GM19193 (cell line): Measurements from ENCODE around the gene LRMDA.

Experiments
- POLR2A ChIP-seq: IDR thresholded peaks from 4 replicates; pipeline ENCODE4 v1.6.1; 2011; ENCODE audit not compliant: insufficient read depth, insufficient read length; ENCODE audit errors: extremely low read depth

The LRMDA gene

DNA sequence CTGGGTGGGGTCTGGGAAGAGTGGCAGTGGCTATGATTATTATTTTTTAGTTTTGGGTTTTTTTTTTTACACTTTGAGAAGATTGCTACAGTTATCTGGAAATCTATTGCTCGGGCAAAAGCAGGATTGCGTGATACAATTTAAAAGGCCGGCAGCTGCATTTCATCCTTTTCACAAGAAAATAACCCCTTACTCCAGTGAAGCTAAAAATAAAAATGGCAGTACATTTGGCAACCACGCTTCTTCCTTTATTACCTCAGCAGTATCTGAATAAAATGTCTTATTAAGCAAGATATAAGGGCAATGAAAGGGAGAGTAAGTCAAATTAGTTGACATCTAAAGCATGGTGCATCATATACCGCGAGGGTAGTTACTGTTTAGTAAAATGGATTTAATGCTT lies 496.8 kb downstream of the LRMDA start:
- TF ChIP-seq POLR2A = no peak

DNA sequence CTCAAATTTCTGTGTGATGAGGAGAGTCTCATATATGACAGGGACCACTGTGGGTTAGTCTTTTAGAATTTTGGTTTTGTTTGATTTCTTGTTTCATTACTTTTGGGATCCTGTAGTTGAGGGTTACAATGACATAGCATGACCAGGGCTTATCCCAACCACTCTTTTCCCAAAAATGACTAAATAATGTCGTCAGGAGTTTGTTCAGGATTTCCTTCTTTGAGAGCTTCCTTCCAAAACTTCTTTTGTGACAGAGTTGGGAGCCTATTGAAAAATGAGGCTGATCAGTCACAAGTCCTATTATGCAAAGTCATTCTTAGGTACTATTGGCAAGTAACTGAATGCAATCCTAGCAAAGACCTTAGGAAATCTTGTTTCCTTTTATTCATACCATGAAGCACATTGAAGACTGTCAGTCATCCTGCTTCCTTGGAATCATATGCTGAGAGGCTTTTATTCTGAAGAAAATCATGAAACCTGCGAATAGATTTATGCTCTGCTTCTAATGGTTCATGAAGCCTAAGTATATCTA lies 498.3 kb downstream of the LRMDA start:
- TF ChIP-seq POLR2A = no peak

DNA sequence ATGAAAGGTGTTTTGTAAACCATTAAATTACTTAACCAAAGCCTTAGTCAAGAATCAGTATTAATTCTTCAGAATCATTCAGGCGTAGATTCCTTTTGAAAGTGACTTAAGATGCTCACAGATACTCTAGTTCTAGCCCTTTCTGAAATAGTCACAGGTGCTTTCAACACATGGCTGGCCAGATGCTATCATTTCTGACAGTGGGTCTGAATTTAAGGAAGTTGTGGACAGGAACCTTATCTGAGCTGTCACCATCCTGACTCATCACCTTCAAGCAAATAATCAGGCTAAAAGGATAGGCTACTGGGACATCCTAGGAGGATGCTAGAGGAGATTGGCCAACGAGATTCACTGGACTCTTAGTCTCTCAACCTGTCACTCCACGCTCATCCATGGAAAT lies 501.5 kb downstream of the LRMDA start:
- TF ChIP-seq POLR2A = no peak

DNA sequence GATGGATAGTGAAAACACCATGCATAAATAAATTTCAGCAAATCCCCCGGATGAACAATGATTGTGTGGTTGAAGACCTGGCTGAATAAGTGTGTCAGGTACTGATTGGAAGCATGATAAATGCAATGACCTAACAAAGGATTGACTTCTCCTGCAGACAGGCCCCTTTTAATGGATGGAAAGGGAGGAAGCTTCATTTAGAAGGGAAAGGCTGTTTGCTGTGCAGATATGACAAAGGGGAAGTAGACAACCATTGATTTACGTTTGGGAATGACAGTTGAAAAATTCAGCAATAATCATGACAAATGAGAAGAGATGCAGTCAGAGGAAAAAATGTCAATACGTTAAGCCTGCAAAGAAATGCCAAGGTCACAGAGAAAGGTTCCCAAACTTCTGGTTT lies 503.8 kb downstream of the LRMDA start:
- no peak for TF ChIP-seq POLR2A

DNA sequence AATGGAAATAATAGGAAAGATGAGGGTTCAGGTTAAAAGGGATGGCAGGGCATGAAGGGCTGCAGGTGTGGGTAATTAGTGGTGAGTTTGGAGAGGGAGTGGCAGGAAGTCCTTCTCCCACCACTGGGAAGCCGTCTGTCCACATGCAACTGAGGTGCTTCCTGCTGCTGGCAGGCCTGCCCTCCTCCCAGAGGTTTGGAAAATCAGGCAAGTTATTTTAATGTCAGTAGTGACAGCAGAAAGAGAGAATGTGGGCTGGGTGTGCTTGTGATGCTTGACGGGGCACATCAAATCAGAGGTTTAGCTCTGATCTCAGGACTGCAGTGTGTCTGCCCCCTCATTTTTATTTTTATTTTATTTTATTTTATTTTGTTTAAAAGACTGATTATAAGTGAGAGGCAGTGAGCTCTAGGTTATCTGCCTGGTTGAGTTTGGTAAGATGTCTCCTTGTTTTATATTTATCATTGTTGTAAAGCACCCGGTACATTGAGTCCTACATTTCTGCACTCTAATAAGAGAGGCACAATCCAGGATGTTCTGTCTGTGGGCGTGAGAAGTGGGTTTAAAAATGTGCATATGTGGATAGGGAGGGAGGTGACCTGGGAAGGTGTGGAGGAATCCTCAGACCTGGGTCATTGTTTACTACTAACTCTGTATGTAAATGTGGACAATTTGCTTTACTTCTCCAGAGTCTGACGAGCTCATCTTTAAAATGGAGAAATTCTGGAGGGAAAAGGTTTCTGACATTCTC lies 504.4 kb downstream of the LRMDA start:
- no peak for TF ChIP-seq POLR2A

DNA sequence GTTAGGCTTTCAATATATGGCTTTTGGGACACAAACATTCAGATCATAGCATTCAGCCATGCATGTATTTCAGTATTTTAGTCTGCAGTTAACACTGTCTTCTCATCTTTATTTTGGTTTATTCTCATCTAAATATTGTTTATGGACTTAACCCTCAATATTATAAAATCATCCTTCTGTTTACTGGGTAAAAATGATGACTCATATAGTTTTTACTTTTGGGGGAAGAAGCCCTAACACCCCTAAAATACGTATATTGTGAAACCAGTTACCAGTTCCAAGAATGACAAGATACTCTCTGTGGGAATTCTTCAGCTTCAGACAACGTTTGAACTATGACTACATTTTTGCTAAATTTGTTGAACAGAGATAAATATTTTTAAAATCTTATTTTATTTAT lies 505.4 kb downstream of the LRMDA start:
- no peak for TF ChIP-seq POLR2A

DNA sequence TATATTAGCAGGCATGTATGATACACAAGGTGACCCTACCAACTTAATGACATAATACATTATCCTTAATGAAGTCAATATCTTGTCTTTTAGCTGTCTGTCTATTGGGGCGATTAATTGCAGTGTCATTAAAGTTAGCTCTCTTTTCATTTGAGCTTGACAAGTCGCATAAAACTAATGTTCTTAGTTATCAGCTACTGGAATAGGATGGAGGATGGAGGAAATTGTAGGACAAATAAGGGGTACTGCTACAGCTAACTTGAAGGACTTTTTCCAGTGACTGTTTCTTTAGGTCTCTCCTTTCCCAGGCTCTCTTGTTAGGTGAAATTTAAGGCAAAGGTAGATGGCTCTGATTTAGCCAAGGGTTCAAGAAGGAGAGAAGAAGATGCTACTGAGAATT lies 506.4 kb downstream of the LRMDA start:
- no peak for TF ChIP-seq POLR2A

DNA sequence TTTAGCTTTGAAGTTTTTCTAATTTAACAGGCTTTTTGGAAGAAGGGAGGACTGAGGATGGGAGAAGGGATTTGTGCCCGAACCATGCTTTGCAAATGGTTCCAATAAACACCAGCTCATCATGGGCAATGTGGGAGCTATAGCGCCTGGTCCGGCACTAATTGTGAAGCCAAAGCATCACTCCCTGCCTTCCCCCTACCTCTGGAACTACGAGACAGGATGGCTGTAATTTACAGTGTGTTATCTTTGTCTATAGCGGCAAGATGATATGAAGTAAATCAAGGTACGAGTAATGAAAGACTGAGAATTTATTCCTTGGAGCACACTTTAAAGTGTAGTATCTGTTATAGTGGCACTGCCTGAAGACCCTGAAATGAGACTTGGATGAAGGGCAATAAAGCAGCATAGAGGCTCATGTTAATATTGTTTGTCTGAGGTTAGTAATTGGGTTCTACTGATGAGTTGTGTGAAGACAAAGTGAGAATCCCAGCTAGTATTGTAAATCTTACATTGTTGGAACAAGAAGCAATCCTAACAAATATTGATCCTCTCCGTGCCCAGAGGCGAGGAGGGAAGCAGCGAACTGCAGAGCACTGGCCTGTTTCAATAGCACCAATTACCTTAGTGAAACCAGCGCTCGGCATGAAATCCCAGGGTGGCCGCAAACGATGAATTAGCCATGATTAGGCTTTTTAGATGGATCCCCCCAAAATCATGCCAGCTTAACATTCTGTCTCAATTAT lies 507.1 kb downstream of the LRMDA start:
- TF ChIP-seq POLR2A = no peak

DNA sequence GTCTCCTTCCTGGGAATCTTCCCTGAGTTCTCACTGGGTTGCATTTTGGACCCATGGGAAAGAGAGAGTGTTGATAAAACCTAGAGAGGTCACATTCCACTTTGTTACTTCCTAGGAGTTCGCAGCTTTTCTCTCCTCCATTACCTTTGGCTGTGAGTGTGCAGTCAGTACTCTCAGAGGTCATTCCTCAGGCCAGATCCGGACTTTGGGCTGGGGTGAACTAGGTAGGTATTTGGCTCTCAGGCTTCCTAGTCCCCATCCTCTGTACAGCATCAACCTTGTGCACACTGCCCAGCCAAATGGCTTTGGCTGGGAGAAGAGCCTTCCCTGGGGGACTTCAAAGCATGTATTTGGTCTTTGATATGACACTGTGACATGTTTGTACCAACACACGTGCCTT lies 508.1 kb downstream of the LRMDA start:
- no peak for TF ChIP-seq POLR2A

DNA sequence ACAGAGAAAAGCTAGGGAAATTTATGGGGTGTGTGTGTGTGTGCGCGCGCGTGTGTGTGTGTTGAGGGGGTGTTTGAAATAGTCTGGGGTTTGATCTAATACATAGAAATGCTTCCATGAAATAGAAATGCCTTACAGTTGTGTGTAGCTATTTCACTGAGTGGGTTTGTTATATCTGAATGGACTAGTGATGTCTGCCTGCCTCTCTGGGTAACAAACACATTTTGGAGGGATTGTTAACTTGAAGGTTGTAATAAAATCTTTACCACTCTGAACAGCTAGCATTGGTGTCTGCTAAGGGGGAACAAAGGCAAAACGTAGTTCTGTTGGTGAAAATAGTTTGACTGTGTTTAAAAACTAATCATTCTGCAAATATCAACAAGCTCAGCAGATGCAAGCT lies 509.3 kb downstream of the LRMDA start:
- TF ChIP-seq POLR2A = no peak

DNA sequence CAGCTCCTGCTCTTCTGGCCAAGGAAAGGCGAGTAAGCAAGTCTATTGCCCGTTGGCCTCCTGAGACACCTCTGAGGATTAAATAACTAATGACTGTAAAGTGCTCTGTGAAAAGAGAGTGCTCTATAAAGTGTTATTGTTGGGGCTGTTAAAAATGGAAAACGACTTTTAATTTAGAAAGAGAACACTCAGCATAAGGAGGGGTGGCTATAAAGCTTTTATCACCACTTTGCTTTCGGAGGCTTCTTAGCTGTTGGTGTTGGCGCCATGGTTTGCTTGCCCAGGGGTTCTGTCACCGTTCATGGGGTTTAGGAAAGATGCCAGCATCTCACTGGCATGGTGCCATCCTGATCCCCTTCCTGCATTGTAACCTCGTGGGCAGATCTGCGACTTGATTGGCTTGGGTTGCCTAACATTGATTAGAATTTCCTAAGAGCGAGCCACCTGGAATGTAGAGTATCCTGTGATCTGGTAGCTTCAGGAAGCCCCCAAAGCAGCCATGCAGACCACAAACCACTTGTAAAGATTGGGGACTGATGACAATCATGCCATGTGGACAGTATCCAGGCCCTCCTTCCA lies 509.9 kb downstream of the LRMDA start:
- TF ChIP-seq POLR2A = no peak

DNA sequence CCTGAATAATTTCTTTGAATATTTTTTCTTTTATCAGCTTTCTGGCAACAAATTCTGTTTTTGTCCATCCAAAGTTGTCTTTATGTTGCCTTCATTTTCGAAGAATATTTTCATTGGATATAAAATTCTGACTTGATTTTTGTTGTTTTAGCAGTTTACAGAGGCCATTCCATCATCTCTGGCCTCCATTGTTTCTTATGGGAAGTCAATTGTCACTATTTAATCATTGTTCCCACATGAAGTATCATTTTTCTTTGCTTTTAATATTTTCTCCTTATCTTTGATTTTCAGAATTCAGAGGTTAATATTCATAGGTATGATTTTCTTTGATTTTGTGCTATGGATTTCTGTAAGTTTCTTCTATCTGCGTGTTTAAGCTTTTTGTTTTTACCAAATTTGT lies 512.6 kb downstream of the LRMDA start:
- no peak for TF ChIP-seq POLR2A

DNA sequence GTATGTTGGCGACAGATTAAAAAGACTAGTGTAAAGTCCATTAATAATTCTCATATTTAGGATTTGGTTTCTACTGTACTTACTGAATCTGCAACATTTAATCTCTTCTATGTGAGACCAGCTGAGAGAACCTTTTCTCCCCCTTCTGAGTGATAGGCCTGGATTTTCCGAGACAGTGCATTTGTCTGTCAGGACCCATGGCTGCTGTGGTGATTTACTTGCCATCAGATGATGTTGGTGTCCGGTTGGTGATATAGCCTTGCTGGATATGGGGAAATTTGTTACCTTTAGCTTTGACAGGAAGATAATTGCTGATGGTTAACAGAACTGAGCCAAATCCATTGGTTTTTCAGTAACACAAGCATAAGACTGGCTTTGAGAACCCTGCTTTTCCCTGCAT lies 517.2 kb downstream of the LRMDA start:
- TF ChIP-seq POLR2A = no peak

DNA sequence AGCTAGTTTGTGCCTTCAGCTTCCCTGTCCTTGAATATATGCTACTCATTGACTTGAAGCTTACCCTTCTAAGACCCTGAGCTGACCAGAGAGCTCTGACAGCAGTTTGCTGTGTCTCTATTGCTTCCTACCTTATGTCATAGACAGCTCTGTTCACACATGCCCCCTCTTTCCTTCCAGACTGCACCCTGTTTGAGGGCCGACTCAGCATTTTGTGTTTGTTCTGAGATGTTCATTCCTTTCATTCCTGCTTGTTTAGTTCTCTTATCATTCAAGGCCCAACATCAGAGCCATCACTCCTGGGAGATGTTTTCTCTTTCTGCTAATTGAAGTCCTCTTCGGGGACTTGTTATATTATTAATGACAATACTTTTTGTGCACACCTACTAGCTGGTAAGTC lies 518.9 kb downstream of the LRMDA start:
- no peak for TF ChIP-seq POLR2A

DNA sequence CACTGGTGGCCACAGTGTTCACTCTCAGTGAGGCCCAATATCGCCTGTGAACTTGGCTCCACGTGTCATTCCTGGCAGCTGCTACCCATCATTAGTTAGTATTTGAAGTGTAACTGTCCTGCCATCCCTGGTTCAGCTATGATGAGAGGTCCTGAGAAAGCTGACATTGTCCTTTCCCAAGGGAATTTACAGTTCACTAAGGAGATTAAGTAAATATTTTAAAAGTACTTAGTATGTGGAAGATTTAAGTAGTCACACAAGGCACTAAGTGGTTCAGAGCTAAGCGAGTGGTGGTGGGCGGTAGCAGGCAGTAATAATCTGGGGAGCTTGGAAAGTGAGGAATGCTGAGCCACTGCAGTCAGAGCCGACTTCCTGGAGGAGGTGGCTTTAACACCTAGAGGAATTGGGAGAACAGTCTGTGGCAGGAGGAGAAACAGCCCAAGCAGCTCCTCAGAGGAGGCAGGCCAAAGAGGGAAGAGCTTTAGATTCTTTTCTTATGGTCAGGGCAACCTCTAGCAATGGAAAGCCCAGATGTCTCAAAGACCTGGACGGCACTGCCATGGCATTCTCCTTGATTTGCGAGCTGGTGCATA lies 519.7 kb downstream of the LRMDA start:
- no peak for TF ChIP-seq POLR2A
